Nephron (organoid): Measurements from ENCODE around the gene KIAA0753.

Experiments used
- H3K27ac Mint-ChIP-seq, 3 experiments: 2 replicates each; pipeline ENCODE4 v1.8.0; 2020; ENCODE audit warnings: mixed read lengths in 3 of 3, mild to moderate bottlenecking in 2 of 3, moderate library complexity in 1 of 3
- H3K27me3 Mint-ChIP-seq: 2 replicates; pipeline ENCODE4 v1.8.0; 2021; ENCODE audit warnings: low read depth, mild to moderate bottlenecking, moderate library complexity, mixed read lengths
- H3K36me3 Mint-ChIP-seq: 2 replicates; pipeline ENCODE4 v1.8.0; 2020; ENCODE audit warnings: low read depth, mixed read lengths
- H3K4me1 Mint-ChIP-seq: 2 replicates; pipeline ENCODE4 v1.8.0; 2020; ENCODE audit warnings: mixed read lengths
- H3K4me3 Mint-ChIP-seq, 3 experiments: 2 replicates each; pipeline ENCODE4 v1.8.0; 2020; ENCODE audit warnings: mild to moderate bottlenecking in 3 of 3, mixed read lengths in 3 of 3, moderate library complexity in 2 of 3
- H3K9me3 Mint-ChIP-seq: 2 replicates; pipeline ENCODE4 v1.8.0; 2020; ENCODE audit warnings: mixed read lengths
- CTCF ChIP-seq, 3 experiments: fragments of 200-600 bp; sonication (generic); IDR thresholded peaks; one replicate each; pipeline ENCODE4 v1.5.0; 2021; ENCODE audit warnings: antibody characterized with exemption in 3 of 3; ENCODE audit not compliant: unreplicated experiment in 3 of 3

Gene KIAA0753

DNA sequence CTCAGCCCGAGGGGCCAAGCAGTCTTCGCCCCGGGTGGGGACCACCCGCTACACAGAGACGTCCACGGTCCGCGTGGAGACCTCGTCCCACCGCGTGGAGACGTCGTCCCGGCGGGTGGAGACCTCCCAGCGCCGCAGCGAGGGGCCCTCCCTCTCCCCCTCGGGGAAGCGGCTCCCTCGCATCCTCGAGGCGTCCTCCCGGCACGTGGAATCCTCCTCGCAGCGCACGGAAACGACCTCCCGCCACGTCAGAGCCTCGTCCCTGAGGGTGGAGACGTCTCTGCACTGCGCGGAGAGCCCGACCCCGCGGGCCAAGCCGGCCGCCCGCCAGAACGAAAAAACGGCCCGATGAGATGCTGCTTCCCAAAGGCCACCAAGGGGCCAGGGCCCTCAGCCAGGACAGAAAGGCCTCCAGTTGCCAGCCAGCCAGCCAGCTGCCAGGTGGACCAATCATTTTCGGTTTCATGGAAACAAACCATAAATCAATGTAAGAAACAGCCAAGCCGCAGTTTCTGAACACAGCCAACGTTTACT lies 11.5 kb upstream of the KIAA0753 start:
- H3K9me3 Mint-ChIP-seq, result no peaks in the 10 kb centered on the region
- no peak overlapping the region for H3K27ac Mint-ChIP-seq
- H3K4me3 Mint-ChIP-seq, result peak overlapping the region; percentile 46 to 100 (median 99)
- peaks cover 39% of the 10 kb centered on the region for H3K27me3 Mint-ChIP-seq
- H3K4me1 Mint-ChIP-seq, result peaks cover 66% of the 10 kb centered on the region
- TF ChIP-seq CTCF (IDR thresholded peaks at IDR 0.05; ENCODE audit: unreplicated experiment in 3 of 3), result no peak
- peaks cover 11% of the 10 kb centered on the region for H3K36me3 Mint-ChIP-seq

DNA sequence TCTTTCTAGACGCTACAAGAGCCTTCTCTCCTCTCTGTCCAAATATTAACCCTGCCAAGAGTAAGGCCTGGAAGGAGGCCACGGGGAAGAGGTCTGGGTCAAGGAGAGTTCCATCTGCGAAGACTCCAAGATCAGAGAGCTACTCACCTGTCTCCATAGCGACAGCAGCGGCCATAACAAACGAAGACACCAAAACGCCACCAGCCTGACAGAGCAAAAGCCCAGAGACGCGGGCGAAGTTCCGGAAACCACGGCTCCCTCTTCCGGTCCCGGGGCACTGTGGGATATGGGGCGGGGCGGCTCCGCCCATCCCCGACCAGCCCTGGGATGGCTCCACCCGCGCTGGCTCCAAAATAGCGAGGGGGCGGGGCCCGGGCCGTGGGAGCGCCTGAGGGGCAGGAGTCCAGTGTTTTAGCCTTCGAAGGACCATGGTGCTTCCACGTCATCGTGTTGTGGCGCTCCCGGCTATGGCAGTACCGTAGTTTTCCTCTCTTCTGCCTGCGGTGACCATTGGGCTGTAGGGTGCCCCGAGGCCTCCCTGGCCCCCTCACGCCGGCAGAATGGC lies 10.9 kb upstream of the KIAA0753 start, which contains the start of the genes C17orf100 and MED31:
Gene C17orf100 (plus strand): TSS at position 409 of the 565 bp plus-strand sequence. CDS start 152 bp downstream, at position 561.
Gene MED31 (minus strand): TSS at position 252 of the 565 bp plus-strand sequence. CDS start 77 bp downstream, at position 175.
- Mint-ChIP-seq H3K27ac (peak within 1 kb of the TSS; percentile 60 to 96 (median 91)), H3K9me3 (no peaks in the 10 kb centered on the region), H3K4me3 (peak within 1 kb of the TSS; percentile 98 to 100 (median 99)), H3K4me1 (peaks cover 66% of the 10 kb centered on the region), H3K27me3 (peaks cover 39% of the 10 kb centered on the region), H3K36me3 (peaks cover 14% of the 10 kb centered on the region)
- TF ChIP-seq CTCF (IDR thresholded peaks at IDR 0.05; ENCODE audit: unreplicated experiment in 3 of 3), result no peak

DNA sequence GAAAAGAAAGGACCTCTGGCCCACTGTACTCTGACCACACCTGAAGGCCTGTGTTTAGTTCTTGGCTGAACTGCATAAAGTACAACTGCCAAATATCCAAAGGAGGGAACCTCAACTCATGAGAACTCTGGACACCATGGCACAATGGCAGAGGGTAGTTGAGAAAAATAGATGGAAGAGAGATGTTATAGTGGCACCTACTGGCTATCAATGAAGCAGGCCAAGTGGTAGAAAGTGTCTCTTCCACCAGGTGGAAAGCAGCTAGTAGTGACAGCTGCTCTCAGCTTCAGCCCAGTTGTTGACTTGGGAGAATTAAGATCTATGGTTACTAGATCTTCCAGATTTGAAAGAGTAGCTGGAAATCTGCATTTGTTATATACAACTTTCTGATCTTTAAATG lies 7.7 kb upstream of the KIAA0753 start:
- Mint-ChIP-seq H3K27ac (no peak overlapping the region), H3K9me3 (no peaks in the 10 kb centered on the region), H3K36me3 (peaks cover 32% of the 10 kb centered on the region), H3K27me3 (peaks cover 7% of the 10 kb centered on the region), H3K4me1 (peaks cover 42% of the 10 kb centered on the region), H3K4me3 (peak overlapping the region; percentile 50 to 56 (median 53))
- TF ChIP-seq CTCF (IDR thresholded peaks at IDR 0.05; ENCODE audit: unreplicated experiment in 3 of 3), result peak in 2 of 3 experiments; percentile 14 to 16

DNA sequence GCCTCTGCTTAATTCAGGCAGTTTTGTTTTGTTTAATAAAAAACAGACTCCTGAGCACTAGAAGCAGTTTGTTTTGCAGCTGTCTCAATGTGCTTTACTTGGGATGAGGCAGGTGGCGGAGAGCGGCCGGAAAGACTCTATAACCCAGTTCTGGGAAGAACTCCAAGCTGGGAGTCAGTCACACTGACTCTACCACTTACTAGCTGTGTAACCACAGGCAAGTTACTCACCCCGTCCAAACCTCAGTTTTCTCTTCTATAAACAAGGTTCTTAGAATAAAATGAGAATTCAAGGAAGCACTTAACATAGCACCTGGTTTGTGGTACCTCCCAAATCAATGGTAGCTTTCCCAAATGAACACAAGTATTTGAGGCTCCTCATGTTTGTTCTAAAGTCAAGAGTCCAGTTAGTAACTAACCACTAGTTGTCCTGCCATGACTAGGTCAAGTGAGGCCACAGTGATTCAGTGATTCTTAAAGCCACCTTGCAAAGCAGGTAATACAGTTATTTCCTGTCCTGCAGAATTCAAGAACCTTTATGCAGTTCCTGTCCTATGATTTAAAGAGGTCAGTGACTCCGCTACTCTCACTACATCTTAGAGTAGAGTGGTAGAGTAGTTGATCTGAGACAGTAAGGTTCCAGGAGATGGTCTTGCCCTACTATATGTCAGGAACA lies 3.1 kb upstream of the KIAA0753 start:
- peaks cover 35% of the 10 kb centered on the region for H3K4me1 Mint-ChIP-seq
- peak overlapping the region in 2 of 3 experiments; percentile 28 to 72 for H3K4me3 Mint-ChIP-seq
- no peaks in the 10 kb centered on the region for H3K9me3 Mint-ChIP-seq
- H3K27me3 Mint-ChIP-seq, result no peaks in the 10 kb centered on the region
- H3K36me3 Mint-ChIP-seq, result peaks cover 30% of the 10 kb centered on the region
- peak overlapping the region in 1 of 3 experiments; percentile 35 for H3K27ac Mint-ChIP-seq
- no peak for TF ChIP-seq CTCF (IDR thresholded peaks at IDR 0.05; ENCODE audit: unreplicated experiment in 3 of 3)

- H3K27ac Mint-ChIP-seq, result peak overlapping the region in 2 of 3 experiments; percentile 62
- H3K4me1 Mint-ChIP-seq, result peaks cover 26% of the 10 kb centered on the region
- no peak for TF ChIP-seq CTCF (IDR thresholded peaks at IDR 0.05; ENCODE audit: unreplicated experiment in 3 of 3)
- H3K9me3 Mint-ChIP-seq, result no peaks in the 10 kb centered on the region
- H3K36me3 Mint-ChIP-seq, result peaks cover 28% of the 10 kb centered on the region
- H3K27me3 Mint-ChIP-seq, result no peaks in the 10 kb centered on the region
- H3K4me3 Mint-ChIP-seq, result peak overlapping the region; percentile 83 to 98 (median 95)
These were observed 2.1 kb upstream of the KIAA0753 start for GRCh38 chr17:6642592-6642991.
